ENCODE results near the gene KIRREL3.

Gene KIRREL3

DNA sequence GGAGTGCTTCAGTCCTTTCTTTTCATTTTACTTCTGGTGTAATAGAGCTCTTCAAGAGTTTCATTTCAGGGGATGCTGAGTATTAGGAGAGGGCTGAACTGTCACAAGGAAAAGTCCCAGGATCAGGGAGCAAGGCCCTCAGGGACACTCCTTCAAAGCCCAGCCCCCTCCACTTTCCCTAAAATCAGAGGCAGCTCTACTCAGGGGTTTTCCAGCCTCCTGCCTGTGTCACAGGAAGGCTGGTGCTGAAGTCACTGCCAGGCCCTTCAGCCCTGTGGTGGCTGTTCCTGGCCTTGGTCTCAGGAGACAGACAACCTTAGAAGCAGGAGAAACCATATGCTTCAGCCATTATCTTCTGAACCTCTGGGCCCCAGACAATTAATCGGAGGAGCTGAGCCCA lies 36.4 kb upstream of the KIRREL3 start:
- TF ChIP-seq, protein P1, sequence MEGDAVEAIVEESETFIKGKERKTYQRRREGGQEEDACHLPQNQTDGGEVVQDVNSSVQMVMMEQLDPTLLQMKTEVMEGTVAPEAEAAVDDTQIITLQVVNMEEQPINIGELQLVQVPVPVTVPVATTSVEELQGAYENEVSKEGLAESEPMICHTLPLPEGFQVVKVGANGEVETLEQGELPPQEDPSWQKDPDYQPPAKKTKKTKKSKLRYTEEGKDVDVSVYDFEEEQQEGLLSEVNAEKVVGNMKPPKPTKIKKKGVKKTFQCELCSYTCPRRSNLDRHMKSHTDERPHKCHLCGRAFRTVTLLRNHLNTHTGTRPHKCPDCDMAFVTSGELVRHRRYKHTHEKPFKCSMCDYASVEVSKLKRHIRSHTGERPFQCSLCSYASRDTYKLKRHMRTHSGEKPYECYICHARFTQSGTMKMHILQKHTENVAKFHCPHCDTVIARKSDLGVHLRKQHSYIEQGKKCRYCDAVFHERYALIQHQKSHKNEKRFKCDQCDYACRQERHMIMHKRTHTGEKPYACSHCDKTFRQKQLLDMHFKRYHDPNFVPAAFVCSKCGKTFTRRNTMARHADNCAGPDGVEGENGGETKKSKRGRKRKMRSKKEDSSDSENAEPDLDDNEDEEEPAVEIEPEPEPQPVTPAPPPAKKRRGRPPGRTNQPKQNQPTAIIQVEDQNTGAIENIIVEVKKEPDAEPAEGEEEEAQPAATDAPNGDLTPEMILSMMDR (conservative IDR thresholded peaks at IDR 0.05), result no peak
- no peak for TF ChIP-seq ZFX (IDR thresholded peaks at IDR 0.05)
- H3K27ac ChIP-seq, result no peak overlapping the region

DNA sequence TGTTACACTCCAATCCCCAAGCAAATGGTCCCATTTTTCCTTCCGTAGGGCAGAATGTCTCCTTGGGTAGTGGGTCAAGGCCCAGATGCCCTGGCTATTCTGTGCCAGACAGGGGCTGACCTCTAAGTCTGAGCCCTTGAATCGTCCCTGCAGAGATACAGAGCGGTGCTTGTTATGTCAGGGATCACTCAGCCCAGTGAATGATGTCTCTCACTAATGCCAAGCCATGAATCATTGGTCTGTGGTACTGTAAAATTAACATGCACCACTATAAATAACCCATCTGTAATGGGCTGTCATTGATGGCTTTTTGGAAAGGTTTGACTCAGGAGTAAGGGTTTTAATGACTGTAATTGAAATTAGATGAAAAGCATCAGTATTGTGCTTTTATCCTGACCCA lies 35.3 kb upstream of the KIRREL3 start:
- TF ChIP-seq ZFX (IDR thresholded peaks at IDR 0.05), result no peak
- TF ChIP-seq, protein P1 (conservative IDR thresholded peaks at IDR 0.05), result no peak
- H3K27ac ChIP-seq, result no peak overlapping the region

GRCh38 chr11:127034973-127035372 lies 34.4 kb upstream of the KIRREL3 start:
- TF ChIP-seq ZFX (IDR thresholded peaks at IDR 0.05), result no peak
- TF ChIP-seq, protein P1 (conservative IDR thresholded peaks at IDR 0.05), result no peak
- H3K27ac ChIP-seq, result no peak overlapping the region

DNA sequence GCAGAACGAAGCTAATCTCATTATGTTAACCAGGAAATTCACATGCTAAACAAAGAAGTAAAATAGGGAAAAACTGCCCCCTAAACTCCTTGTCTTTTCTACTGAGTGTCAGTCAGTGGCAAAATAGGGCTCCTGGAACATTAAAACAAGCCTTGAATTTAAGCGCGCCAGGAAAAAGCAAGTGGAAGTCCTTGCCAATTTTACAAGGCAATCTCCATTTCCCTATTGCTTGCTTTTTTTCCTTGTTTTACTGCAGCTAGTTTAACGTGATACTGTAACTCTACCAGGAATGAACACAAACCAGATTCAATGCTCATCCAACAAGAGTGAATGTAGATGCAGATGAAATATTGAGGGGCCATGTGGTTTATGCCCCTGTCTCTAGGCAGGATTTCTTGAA lies 28.1 kb upstream of the KIRREL3 start:
- no peak overlapping the region for H3K27ac ChIP-seq
- TF ChIP-seq, protein P1 (conservative IDR thresholded peaks at IDR 0.05), result no peak
- TF ChIP-seq ZFX (IDR thresholded peaks at IDR 0.05), result no peak

- no peak for TF ChIP-seq ZFX (IDR thresholded peaks at IDR 0.05)
- TF ChIP-seq, protein P1 (conservative IDR thresholded peaks at IDR 0.05), result no peak
- H3K27ac ChIP-seq, result no peak overlapping the region
Measured at GRCh38 chr11:127027789-127028188, 27.2 kb upstream of the KIRREL3 start.

GRCh38 chr11:127027000-127027399 lies 26.4 kb upstream of the KIRREL3 start:
- H3K27ac ChIP-seq, result no peak overlapping the region
- TF ChIP-seq, protein P1 (conservative IDR thresholded peaks at IDR 0.05), result no peak
- TF ChIP-seq ZFX (IDR thresholded peaks at IDR 0.05), result no peak

GRCh38 chr11:127023991-127024390 lies 23.4 kb upstream of the KIRREL3 start:
- no peak overlapping the region for H3K27ac ChIP-seq
- TF ChIP-seq ZFX (IDR thresholded peaks at IDR 0.05), result no peak
- TF ChIP-seq, protein P1 (conservative IDR thresholded peaks at IDR 0.05), result no peak
